Right cardiac atrium (tissue), 5 donors: ENCODE data around the gene TXNDC5. TPM values are rescaled to one million over a fixed set of nuclear protein-coding genes. Genes with fewer than 3 reads are reported as not detected.

Source experiments
- ATAC-seq, 2 donors: fragments of 200-7000 bp; cut with Tn5 transposase; one replicate each; pipeline versions ENCODE4 v1.8.0 to v1.9.1; 2020; ENCODE audit warnings: moderate library complexity in 2 of 2, mild to moderate bottlenecking in 1 of 2
- DNase-seq, 3 donors: peaks; one replicate each; pipeline ENCODE4 v3.0.0-alpha.2; 2020
- H3K27ac ChIP-seq: one replicate; pipeline ENCODE4 v1.5.1; 2013; ENCODE audit warnings: mild to moderate bottlenecking, low read length, control low read depth, moderate library complexity
- H3K27me3 ChIP-seq: one replicate; pipeline ENCODE4 v1.6.1; 2013; ENCODE audit not compliant: control insufficient read depth, insufficient read depth
- H3K4me1 ChIP-seq: one replicate; pipeline ENCODE4 v1.6.1; 2013; ENCODE audit warnings: low read length; ENCODE audit not compliant: control insufficient read depth, insufficient read depth
- H3K4me3 ChIP-seq: one replicate; pipeline ENCODE4 v1.5.1; 2013; ENCODE audit warnings: low read length, control low read depth
- H3K9me3 ChIP-seq: one replicate; pipeline ENCODE4 v1.6.1; 2013; ENCODE audit warnings: low read length; ENCODE audit not compliant: control insufficient read depth
- WGBS: extraction: QIAGEN DNeasy Blood & Tissue Kit; methylation state at CpG from one replicate; pipeline ENCODE4 v1.1.7; 2013; 5-methylcytosine and 5-hydroxymethylcytosine counted together
- intact Hi-C, 4 donors: fragments of 100-400 bp; cut with DNase I; formaldehyde crosslinking; loops; one replicate each; pipeline versions ENCODE4 v1.11.0 to v1.14.0; 2022 to 2023
- polyA plus RNA-seq: library from polyadenylated mRNA; stranded (reverse); fragments of 200-250 nt; gene quantifications from one replicate; pipeline ENCODE4 v1.2.3, GENCODE V29; 2013
- total RNA-seq, 4 donors: library from RNA; stranded (reverse); fragmentation: NEBNext Ultra II Directional; extraction: Animal tissue kit (Norgen Biotek cat#: 25700); gene quantifications; one replicate each; pipeline ENCODE4 v1.2.1, GENCODE V29; 2021
- donor health status: healthy with polysubstance abuse.
- donor health status: DM: no; HTN: yes; CAD: no.
- donor health status: DM: no; HTN: no; CAD: no.
- donor health status: DM: no; HTN: yes; CAD: no; lungs with severe emphysema.
- donor health status: DM: yes; HTN: yes; CAD: no.

Gene TXNDC5
- total and polyA plus RNA-seq, 5 donors: 38.2 to 59.5 (median 56.8) TPM

GRCh38 chr6:7933794-7934193 lies 23.2 kb upstream of the TXNDC5 start:
- ATAC-seq (no peak), DNase-seq (no peak)
- WGBS: 35% methylated on average over 3 of the region's 3 CpGs
- intact Hi-C loops: no loop called here
- no peaks in the 10 kb centered on the region for H3K27me3 ChIP-seq
- no peak overlapping the region for H3K27ac ChIP-seq
- no peak overlapping the region for H3K4me3 ChIP-seq
- H3K9me3 ChIP-seq: no peaks in the 10 kb centered on the region
- no peaks in the 10 kb centered on the region for H3K4me1 ChIP-seq

GRCh38 chr6:7932625-7933024 lies 22.0 kb upstream of the TXNDC5 start:
- H3K27me3 ChIP-seq: no peaks in the 10 kb centered on the region
- H3K9me3 ChIP-seq: no peaks in the 10 kb centered on the region
- WGBS: 93% methylated on average over 2 of the region's 2 CpGs
- no peaks in the 10 kb centered on the region for H3K4me1 ChIP-seq
- no peak overlapping the region for H3K4me3 ChIP-seq
- ATAC-seq: no peak
- no peak overlapping the region for H3K27ac ChIP-seq
- DNase-seq: no peak
- intact Hi-C loops: no loop called here

- intact Hi-C loops: no loop called here
- no peak for ATAC-seq
- H3K4me3 ChIP-seq: no peak overlapping the region
Measured at GRCh38 chr6:7924867-7925266, 14.3 kb upstream of the TXNDC5 start.

GRCh38 chr6:7922596-7922995 lies 12.0 kb upstream of the TXNDC5 start:
- intact Hi-C loops: no loop called here
- WGBS: 68% methylated on average over 1 of the region's 1 CpG

More at GRCh38 chr6:7924867-7925266, 14.3 kb upstream of the TXNDC5 start:
- Histone ChIP-seq H3K27me3 (no peaks in the 10 kb centered on the region), H3K9me3 (no peaks in the 10 kb centered on the region), H3K27ac (no peak overlapping the region), H3K4me1 (no peaks in the 10 kb centered on the region)
- DNase-seq: no peak

GRCh38 chr6:7921632-7922092 lies 11.1 kb upstream of the TXNDC5 start:
- 50% methylated on average over 5 of the region's 5 CpGs for WGBS
- DNase-seq (no peak), ATAC-seq (peak in 1 of 2 donors; percentile 78)
- intact Hi-C loops: no loop called here
- Histone ChIP-seq H3K4me3 (no peak overlapping the region), H3K9me3 (no peaks in the 10 kb centered on the region), H3K4me1 (no peaks in the 10 kb centered on the region), H3K27ac (no peak overlapping the region), H3K27me3 (no peaks in the 10 kb centered on the region)

More at GRCh38 chr6:7922596-7922995, 12.0 kb upstream of the TXNDC5 start:
- H3K27ac ChIP-seq: no peak overlapping the region
- no peaks in the 10 kb centered on the region for H3K4me1 ChIP-seq
- no peak for DNase-seq
- no peaks in the 10 kb centered on the region for H3K27me3 ChIP-seq
- H3K9me3 ChIP-seq: no peaks in the 10 kb centered on the region
- no peak for ATAC-seq
- H3K4me3 ChIP-seq: no peak overlapping the region

- no peaks in the 10 kb centered on the region for H3K4me1 ChIP-seq
- H3K27me3 ChIP-seq: no peaks in the 10 kb centered on the region
- DNase-seq (no peak), ATAC-seq (no peak)
- intact Hi-C loops: no loop called here
- WGBS: 70% methylated on average over 4 of the region's 4 CpGs
- H3K27ac ChIP-seq: no peak overlapping the region
- H3K4me3 ChIP-seq: no peak overlapping the region
- H3K9me3 ChIP-seq: no peaks in the 10 kb centered on the region
Measured at GRCh38 chr6:7921046-7921445, 10.5 kb upstream of the TXNDC5 start.

- no peaks in the 10 kb centered on the region for H3K4me1 ChIP-seq
- intact Hi-C loops: no loop called here
- no peak overlapping the region for H3K4me3 ChIP-seq
- no peaks in the 10 kb centered on the region for H3K27me3 ChIP-seq
- 85% methylated on average over 2 of the region's 2 CpGs for WGBS
- no peak for DNase-seq
- no peaks in the 10 kb centered on the region for H3K9me3 ChIP-seq
- no peak overlapping the region for H3K27ac ChIP-seq
- ATAC-seq: no peak
Measured at GRCh38 chr6:7920425-7920824, 9.8 kb upstream of the TXNDC5 start.

- Histone ChIP-seq H3K27me3 (no peaks in the 10 kb centered on the region), H3K27ac (no peak overlapping the region), H3K4me1 (no peaks in the 10 kb centered on the region), H3K9me3 (no peaks in the 10 kb centered on the region), H3K4me3 (no peak overlapping the region)
- no peak for DNase-seq
- intact Hi-C loops: no loop called here
- 62% methylated on average over 8 of the region's 8 CpGs for WGBS
- ATAC-seq: no peak
Measured at GRCh38 chr6:7919871-7920270, 9.3 kb upstream of the TXNDC5 start.

- H3K27ac ChIP-seq: no peak overlapping the region
- intact Hi-C loops: no loop called here
- no peaks in the 10 kb centered on the region for H3K27me3 ChIP-seq
- H3K9me3 ChIP-seq: no peaks in the 10 kb centered on the region
- no peak overlapping the region for H3K4me3 ChIP-seq
- WGBS: 95% methylated on average over 4 of the region's 4 CpGs
- DNase-seq (no peak), ATAC-seq (no peak)
- no peaks in the 10 kb centered on the region for H3K4me1 ChIP-seq
Measured at GRCh38 chr6:7918403-7918802, 7.8 kb upstream of the TXNDC5 start.

GRCh38 chr6:7917729-7918128 lies 7.1 kb upstream of the TXNDC5 start:
- ATAC-seq (no peak), DNase-seq (no peak)
- no peak overlapping the region for H3K27ac ChIP-seq
- WGBS: 92% methylated on average over 5 of the region's 5 CpGs
- H3K9me3 ChIP-seq: no peaks in the 10 kb centered on the region
- intact Hi-C loops: no loop called here
- H3K4me1 ChIP-seq: no peaks in the 10 kb centered on the region
- H3K27me3 ChIP-seq: no peaks in the 10 kb centered on the region
- no peak overlapping the region for H3K4me3 ChIP-seq

- H3K4me3 ChIP-seq: no peak overlapping the region
- H3K4me1 ChIP-seq: no peaks in the 10 kb centered on the region
- no peak overlapping the region for H3K27ac ChIP-seq
- no peaks in the 10 kb centered on the region for H3K9me3 ChIP-seq
- 84% methylated on average over 1 of the region's 1 CpG for WGBS
- intact Hi-C loops: no loop called here
- DNase-seq (no peak), ATAC-seq (no peak)
- H3K27me3 ChIP-seq: no peaks in the 10 kb centered on the region
Measured at GRCh38 chr6:7916959-7917358, 6.4 kb upstream of the TXNDC5 start.
